CD14-positive monocyte (primary cell): ENCODE measurements around the gene PTPRQ. TPM values are rescaled to one million over a fixed set of nuclear protein-coding genes. Genes with fewer than 3 reads are reported as not detected.

Experiments
- DNase-seq, 3 donors: peaks; one replicate each; pipeline ENCODE4 v3.0.0-alpha.2; 2011 to 2022
- H2AFZ ChIP-seq: 2 replicates; pipeline ENCODE4 v1.6.0; 2012; ENCODE audit warnings: mild to moderate bottlenecking, low read depth, low read length, inconsistent platforms; ENCODE audit not compliant: insufficient read depth, poor library complexity, severe bottlenecking
- H3K27ac ChIP-seq, 2 donors: 1 replicate in 1 of 2; 2 replicates in 1 of 2; pipeline ENCODE4 v1.5.1; 2012 to 2013; ENCODE audit warnings: low read length in 2 of 2, control low read depth in 1 of 2, inconsistent platforms in 1 of 2, low read depth in 1 of 2, mild to moderate bottlenecking in 1 of 2
- H3K27me3 ChIP-seq, 2 donors: one replicate each; pipeline versions ENCODE4 v1.6.0 to v1.6.1; 2011 to 2013; ENCODE audit warnings: low read length in 2 of 2; ENCODE audit not compliant: control insufficient read depth in 2 of 2, insufficient read depth in 2 of 2
- H3K36me3 ChIP-seq, 2 donors: replicated peaks in 1 of 2; 1 replicate in 1 of 2; 2 replicates in 1 of 2; pipeline versions ENCODE4 v1.5.1 to v1.6.1; 2012 to 2013; ENCODE audit warnings: low read length in 2 of 2, control low read depth in 1 of 2, inconsistent platforms in 1 of 2, mild to moderate bottlenecking in 1 of 2; ENCODE audit not compliant: insufficient read depth in 2 of 2, control insufficient read depth in 1 of 2
- H3K4me1 ChIP-seq, 2 donors: 1 replicate in 1 of 2; 2 replicates in 1 of 2; pipeline versions ENCODE4 v1.5.1 to v1.6.1; 2012 to 2013; ENCODE audit warnings: low read length in 2 of 2, control low read depth in 1 of 2, inconsistent platforms in 1 of 2, mild to moderate bottlenecking in 1 of 2, moderate library complexity in 1 of 2; ENCODE audit not compliant: insufficient read depth in 2 of 2, control insufficient read depth in 1 of 2
- H3K4me2 ChIP-seq: replicated peaks from 2 replicates; pipeline ENCODE3; 2012; ENCODE audit warnings: low read length, moderate library complexity, mild to moderate bottlenecking; ENCODE audit not compliant: poor library complexity, severe bottlenecking; ENCODE audit errors: extremely low read depth
- H3K4me3 ChIP-seq, 3 experiments: fragments of 200-600 bp in 1 of 3; sonication (generic) in 1 of 3; replicated peaks in 1 of 3; 1 replicate in 2 of 3; 2 replicates in 1 of 3; pipeline ENCODE4 v1.5.1; 2011 to 2013; ENCODE audit warnings: low read length in 3 of 3, mild to moderate bottlenecking in 3 of 3, control low read depth in 2 of 3, low read depth in 2 of 3, inconsistent platforms in 1 of 3, moderate library complexity in 1 of 3
- H3K79me2 ChIP-seq: 2 replicates; pipeline ENCODE4 v1.6.0; 2012; ENCODE audit warnings: mild to moderate bottlenecking, control low read depth, inconsistent platforms, low read length, moderate library complexity; ENCODE audit not compliant: insufficient read depth
- H3K9ac ChIP-seq: 2 replicates; pipeline ENCODE4 v1.6.0; 2017; ENCODE audit warnings: low read length, mild to moderate bottlenecking; ENCODE audit not compliant: insufficient read depth, poor library complexity, severe bottlenecking
- H3K9me3 ChIP-seq, 2 donors: replicated peaks in 1 of 2; 1 replicate in 1 of 2; 2 replicates in 1 of 2; pipeline versions ENCODE4 v1.5.1 to v1.6.1; 2012 to 2013; ENCODE audit warnings: low read length in 2 of 2, control low read depth in 1 of 2; ENCODE audit not compliant: control insufficient read depth in 1 of 2, insufficient read depth in 1 of 2
- H4K20me1 ChIP-seq: 2 replicates; pipeline ENCODE4 v1.6.0; 2012; ENCODE audit warnings: mild to moderate bottlenecking, low read length, control low read depth, moderate library complexity; ENCODE audit not compliant: insufficient read depth
- H3K27ac Mint-ChIP-seq, 7 donors: one replicate each; pipeline ENCODE4 v1.8.0; 2020; ENCODE audit warnings: mild to moderate bottlenecking in 7 of 7, mixed read lengths in 7 of 7, moderate library complexity in 6 of 7, inconsistent platforms in 2 of 7
- H3K27me3 Mint-ChIP-seq, 3 donors: one replicate each; pipeline ENCODE4 v1.8.0; 2021 to 2022; ENCODE audit warnings: low read depth in 3 of 3, mild to moderate bottlenecking in 3 of 3, mixed read lengths in 3 of 3, moderate library complexity in 3 of 3, inconsistent platforms in 1 of 3
- H3K36me3 Mint-ChIP-seq, 2 donors: one replicate each; pipeline ENCODE4 v1.8.0; 2020; ENCODE audit warnings: mixed read lengths in 2 of 2, inconsistent platforms in 1 of 2, mild to moderate bottlenecking in 1 of 2
- H3K4me1 Mint-ChIP-seq: one replicate; pipeline ENCODE4 v1.8.0; 2020; ENCODE audit warnings: mild to moderate bottlenecking, mixed read lengths
- H3K4me3 Mint-ChIP-seq, 2 donors: one replicate each; pipeline ENCODE4 v1.8.0; 2020; ENCODE audit warnings: mild to moderate bottlenecking in 2 of 2, mixed read lengths in 2 of 2, moderate library complexity in 1 of 2
- H3K9me3 Mint-ChIP-seq, 7 donors: one replicate each; pipeline ENCODE4 v1.8.0; 2020 to 2022; ENCODE audit warnings: mixed read lengths in 7 of 7, mild to moderate bottlenecking in 6 of 7, moderate library complexity in 6 of 7, inconsistent platforms in 2 of 7
- CTCF ChIP-seq: fragments of 200-600 bp; IDR thresholded peaks from one replicate; pipeline ENCODE4 v1.8.0; 2022; ENCODE audit warnings: antibody characterized with exemption, mild to moderate bottlenecking
- WGBS: methylation state at CpG from one replicate; pipeline ENCODE4 v1.1.5; 2013; ENCODE audit warnings: missing lambda C conversion rate; ENCODE audit not compliant: insufficient coverage; 5-methylcytosine and 5-hydroxymethylcytosine counted together
- intact Hi-C, 2 donors: fragments of 100-400 bp; cut with micrococcal nuclease; formaldehyde crosslinking; loops; one replicate each; pipeline versions ENCODE4 v1.15.0 to v1.15.1; 2023
- polyA plus RNA-seq, 3 donors: library from polyadenylated mRNA; depleted of rRNA in 1 of 3; unstranded in 2 of 3; stranded (reverse) in 1 of 3; fragments of 300-500 nt in 2 of 3; fragments of >200 nt in 1 of 3; fragmentation: Illumina TruSeq in 2 of 3; gene quantifications; 1 replicate in 2 of 3; 2 replicates in 1 of 3; pipeline ENCODE4 v1.2.3, GENCODE V29; 2012 to 2021

Gene PTPRQ
- polyA plus RNA-seq, 3 donors = not detected

GRCh38 chr12:80567401-80567800 lies 123.4 kb downstream of the PTPRQ start:
- Histone ChIP-seq H3K27ac (no peak overlapping the region), H4K20me1 (no peaks in the 10 kb centered on the region), H3K79me2 (no peaks in the 10 kb centered on the region), H2AFZ (no peak overlapping the region), H3K9me3 (no peaks in the 10 kb centered on the region), H3K9ac (no peak overlapping the region), H3K4me1 (no peaks in the 10 kb centered on the region), H3K4me3 (no peak overlapping the region), H3K27me3 (no peaks in the 10 kb centered on the region), H3K36me3 (no peaks in the 10 kb centered on the region), H3K4me2 (no peak overlapping the region)
- H3K36me3 Mint-ChIP-seq = no peaks in the 10 kb centered on the region
- peaks cover 0 to 7% (median 3%) of the 10 kb centered on the region in 7 donors for H3K9me3 Mint-ChIP-seq
- DNase-seq = peak in 1 of 3 donors; percentile 12
- peak overlapping the region in 2 of 7 donors; percentile 29 to 31 for H3K27ac Mint-ChIP-seq
- H3K4me3 Mint-ChIP-seq = no peak overlapping the region
- intact Hi-C loops = no loop called here
- H3K4me1 Mint-ChIP-seq = peaks cover 10% of the 10 kb centered on the region
- peaks cover 0 to 3% (median 0%) of the 10 kb centered on the region in 3 donors for H3K27me3 Mint-ChIP-seq
- no peak for TF ChIP-seq CTCF

- H3K4me3 ChIP-seq = no peak overlapping the region
- DNase-seq = no peak
- no peaks in the 10 kb centered on the region for H3K4me1 ChIP-seq
- 100% methylated on average over 1 of the region's 3 CpGs for WGBS
- TF ChIP-seq CTCF = no peak
- no peak overlapping the region for H2AFZ ChIP-seq
- no peaks in the 10 kb centered on the region for H3K4me1 Mint-ChIP-seq
- H3K9me3 Mint-ChIP-seq = peaks cover 0 to 10% (median 6%) of the 10 kb centered on the region in 7 donors
- peaks cover 0 to 3% (median 2%) of the 10 kb centered on the region in 3 donors for H3K27me3 Mint-ChIP-seq
- H3K4me2 ChIP-seq = no peak overlapping the region
- no peaks in the 10 kb centered on the region for H4K20me1 ChIP-seq
- no peaks in the 10 kb centered on the region for H3K79me2 ChIP-seq
- no peak overlapping the region for H3K27ac Mint-ChIP-seq
- H3K9me3 ChIP-seq = peaks cover 2 to 5% of the 10 kb centered on the region in 2 donors
- H3K27ac ChIP-seq = no peak overlapping the region
- no peaks in the 10 kb centered on the region for H3K36me3 Mint-ChIP-seq
- H3K9ac ChIP-seq = no peak overlapping the region
- intact Hi-C loops = no loop called here
- no peaks in the 10 kb centered on the region for H3K36me3 ChIP-seq
- H3K27me3 ChIP-seq = no peaks in the 10 kb centered on the region
- no peak overlapping the region for H3K4me3 Mint-ChIP-seq
Measured at GRCh38 chr12:80576641-80577418, 132.8 kb downstream of the PTPRQ start.
